ENCODE measurements around the gene ARHGEF11.

- TF ChIP-seq FOXP2 (optimal IDR thresholded peaks at IDR 0.05; ENCODE audit: control extremely low read depth, extremely low read length, insufficient read depth) (no peak), EZH2 (IDR thresholded peaks at IDR 0.05) (no peak), POLR2AphosphoS5 (IDR thresholded peaks at IDR 0.05; ENCODE audit: borderline replicate concordance, low read depth, low read length) (no peak)
These were observed 92.0 kb downstream of the ARHGEF11 start for GRCh38 chr1:156953571-156953970.
